Activated naive CD4-positive, alpha-beta T cell treated with anti-CD3 and anti-CD28 coated beads, Interleukin-2, amount 50 U/mL, for 72 hours (primary cell): ENCODE measurements around the gene PHC1. TPM values are rescaled to one million over a fixed set of nuclear protein-coding genes. Genes with fewer than 3 reads are reported as not detected.
"Not testable (repeated sequence)": the region's sequence is repeated elsewhere in the genome, so short reads cannot be mapped to it uniquely, and the experiment has no call there.

Source experiments
- ATAC-seq, 2 donors: fragments of 150-1000 bp; cut with Tn5 transposase; 2 replicates each; pipeline ENCODE4 v1.10.0; 2021; ENCODE audit warnings: mild to moderate bottlenecking in 2 of 2, moderate library complexity in 2 of 2
- DNase-seq, 2 donors: peaks; one replicate each; pipeline ENCODE4 v3.0.0; 2021 to 2022; ENCODE audit warnings: low spot score in 2 of 2
- H3K27ac Mint-ChIP-seq, 2 donors: one replicate each; pipeline ENCODE4 v1.8.0; 2022; ENCODE audit warnings: mild to moderate bottlenecking in 2 of 2, mixed read lengths in 2 of 2
- H3K36me3 Mint-ChIP-seq, 2 donors: one replicate each; pipeline ENCODE4 v1.8.0; 2022; ENCODE audit warnings: mixed read lengths in 2 of 2
- H3K9me3 Mint-ChIP-seq, 2 donors: one replicate each; pipeline ENCODE4 v1.8.0; 2022; ENCODE audit warnings: mixed read lengths in 2 of 2
- total RNA-seq, 2 donors: library from RNA; stranded (reverse); gene quantifications; one replicate each; pipeline ENCODE4 v1.2.3, GENCODE V29; 2022

The PHC1 gene
- total RNA-seq, 2 donors from 2014 or later, result 18.4 to 35.2 TPM

GRCh38 chr12:8904665-8905064, 9.6 kb upstream of the PHC1 start:
- no peak for DNase-seq
- H3K36me3 Mint-ChIP-seq, result no peaks in the 10 kb centered on the region

GRCh38 chr12:8905546-8905945, 8.8 kb upstream of the PHC1 start:
- no peak for ATAC-seq
- no peak overlapping the region for H3K27ac Mint-ChIP-seq
- H3K9me3 Mint-ChIP-seq, result no peaks in the 10 kb centered on the region
- no peak for DNase-seq
- H3K36me3 Mint-ChIP-seq, result no peaks in the 10 kb centered on the region

More at GRCh38 chr12:8904665-8905064, 9.6 kb upstream of the PHC1 start:
- no peak overlapping the region for H3K27ac Mint-ChIP-seq
- ATAC-seq, result no peak
- no peaks in the 10 kb centered on the region for H3K9me3 Mint-ChIP-seq

GRCh38 chr12:8906266-8907180, 7.8 kb upstream of the PHC1 start:
- Mint-ChIP-seq H3K36me3 (no peaks in the 10 kb centered on the region), H3K27ac (no peak overlapping the region), H3K9me3 (no peaks in the 10 kb centered on the region)
- no peak for ATAC-seq
- no peak for DNase-seq

- DNase-seq (no peak), ATAC-seq (no peak)
- Mint-ChIP-seq H3K9me3 (no peaks in the 10 kb centered on the region), H3K27ac (no peak overlapping the region), H3K36me3 (no peaks in the 10 kb centered on the region)
Measured at GRCh38 chr12:8907513-8907912, 6.8 kb upstream of the PHC1 start.

- DNase-seq (no peak), ATAC-seq (no peak)
- no peak overlapping the region for H3K27ac Mint-ChIP-seq
- no peaks in the 10 kb centered on the region for H3K36me3 Mint-ChIP-seq
- no peaks in the 10 kb centered on the region for H3K9me3 Mint-ChIP-seq
Measured at GRCh38 chr12:8909752-8910151, 4.6 kb upstream of the PHC1 start.

- ATAC-seq (no peak), DNase-seq (no peak)
- H3K9me3 Mint-ChIP-seq, result no peaks in the 10 kb centered on the region
- H3K27ac Mint-ChIP-seq, result no peak overlapping the region
- H3K36me3 Mint-ChIP-seq, result no peaks in the 10 kb centered on the region
Measured at GRCh38 chr12:8911606-8912268, 2.6 kb upstream of the PHC1 start.

GRCh38 chr12:8912914-8913313, 1.4 kb upstream of the PHC1 start:
- DNase-seq, result no peak
- Mint-ChIP-seq H3K27ac (peak overlapping the region in 1 of 2 donors; percentile 78), H3K9me3 (no peaks in the 10 kb centered on the region), H3K36me3 (no peaks in the 10 kb centered on the region)
- no peak for ATAC-seq

GRCh38 chr12:8913702-8914032, 642 bp upstream of the PHC1 start:
- Mint-ChIP-seq H3K9me3 (no peaks in the 10 kb centered on the region), H3K27ac (peak overlapping the region; percentile 78 to 94), H3K36me3 (no peaks in the 10 kb centered on the region)
- ATAC-seq (no peak), DNase-seq (no peak)

GRCh38 chr12:8914716-8915526, 612 bp downstream of the PHC1 start:
- H3K9me3 Mint-ChIP-seq, result no peaks in the 10 kb centered on the region
- peak; percentile 54 to 65 for DNase-seq
- H3K36me3 Mint-ChIP-seq, result no peaks in the 10 kb centered on the region
- ATAC-seq, result peak; percentile 89 to 92
- no peak overlapping the region for H3K27ac Mint-ChIP-seq

- no peak for DNase-seq
- Mint-ChIP-seq H3K9me3 (no peaks in the 10 kb centered on the region), H3K36me3 (no peaks in the 10 kb centered on the region), H3K27ac (no peak overlapping the region)
- ATAC-seq, result no peak
Measured at GRCh38 chr12:8916154-8916553, 1.8 kb downstream of the PHC1 start.

- ATAC-seq, result no peak
- H3K27ac Mint-ChIP-seq, result no peak overlapping the region
- H3K36me3 Mint-ChIP-seq, result no peaks in the 10 kb centered on the region
- DNase-seq, result no peak
- no peaks in the 10 kb centered on the region for H3K9me3 Mint-ChIP-seq
Measured at GRCh38 chr12:8917031-8917430, 2.7 kb downstream of the PHC1 start.

- peaks cover 0 to 4% of the 10 kb centered on the region in 2 donors for H3K36me3 Mint-ChIP-seq
- H3K9me3 Mint-ChIP-seq, result no peaks in the 10 kb centered on the region
- DNase-seq (no peak), ATAC-seq (no peak)
- no peak overlapping the region for H3K27ac Mint-ChIP-seq
Measured at GRCh38 chr12:8917751-8918150, 3.4 kb downstream of the PHC1 start.

GRCh38 chr12:8919643-8920042, 5.3 kb downstream of the PHC1 start:
- DNase-seq, H3K36me3 Mint-ChIP-seq, H3K9me3 Mint-ChIP-seq, H3K27ac Mint-ChIP-seq, ATAC-seq: not testable (repeated sequence)

- H3K9me3 Mint-ChIP-seq, result no peaks in the 10 kb centered on the region
- H3K27ac Mint-ChIP-seq, result no peak overlapping the region
- H3K36me3 Mint-ChIP-seq, result peaks cover 0 to 5% of the 10 kb centered on the region in 2 donors
- ATAC-seq (no peak), DNase-seq (no peak)
Measured at GRCh38 chr12:8922544-8922943, 8.2 kb downstream of the PHC1 start.

GRCh38 chr12:8930655-8931323, 16.5 kb downstream of the PHC1 start:
- not testable (repeated sequence) for ATAC-seq, H3K9me3 Mint-ChIP-seq, H3K36me3 Mint-ChIP-seq, DNase-seq, H3K27ac Mint-ChIP-seq

- not testable (repeated sequence) for H3K36me3 Mint-ChIP-seq, DNase-seq, H3K27ac Mint-ChIP-seq, ATAC-seq, H3K9me3 Mint-ChIP-seq
Measured at GRCh38 chr12:8932464-8932863, 18.2 kb downstream of the PHC1 start.

- not testable (repeated sequence) for DNase-seq, H3K36me3 Mint-ChIP-seq, H3K27ac Mint-ChIP-seq, H3K9me3 Mint-ChIP-seq, ATAC-seq
Measured at GRCh38 chr12:8934080-8934479, 19.8 kb downstream of the PHC1 start.
